PC-9 (cell line): ENCODE results near the gene GTPBP10. TPM values are rescaled to one million over a fixed set of nuclear protein-coding genes. Genes with fewer than 3 reads are reported as not detected.

Source experiments
- BruUV-seq: library from RNA; stranded (reverse); fragments of 400-500 nt; replicated peaks from 2 replicates; lab custom pipeline; 2021; lab: Mats Ljungman, UMichigan
- CTCF ChIA-PET: fragments of 300-600 bp; sonication (Branson Sonifier 250); formaldehyde crosslinking; loops from one replicate; lab custom pipeline; 2022; ENCODE audit warnings: antibody characterized with exemption; lab: Charles Lee
- POLR2A ChIA-PET: fragments of 300-600 bp; sonication (Branson Sonifier 250); formaldehyde crosslinking; loops from one replicate; lab custom pipeline; 2022; ENCODE audit warnings: antibody characterized with exemption; ENCODE audit not compliant: unreplicated experiment; lab: Charles Lee
- DNase-seq, 2 experiments: peaks; one replicate each; pipeline versions ENCODE4 v3.0.0 to v3.0.0-alpha.2; 2015 to 2022; ENCODE audit warnings: mixed read lengths in 1 of 2
- H2AFZ ChIP-seq: fragments of 200-600 bp; sonication (generic); 2 replicates; pipeline ENCODE4 v1.8.1; 2017; ENCODE audit warnings: antibody characterized with exemption
- H3F3A ChIP-seq: fragments of 200-600 bp; sonication (generic); 2 replicates; pipeline ENCODE4 v1.8.1; 2017; ENCODE audit warnings: antibody characterized with exemption, mild to moderate bottlenecking, low read depth; ENCODE audit not compliant: insufficient read depth
- H3K27ac ChIP-seq: fragments of 200-600 bp; sonication (generic); 2 replicates; pipeline ENCODE4 v1.6.1; 2016; ENCODE audit warnings: mixed run types
- H3K27me3 ChIP-seq: fragments of 200-600 bp; sonication (generic); 2 replicates; pipeline ENCODE4 v1.6.1; 2016; ENCODE audit warnings: low read depth, mixed run types; ENCODE audit not compliant: insufficient read depth
- H3K36me3 ChIP-seq: fragments of 200-600 bp; sonication (generic); 2 replicates; pipeline ENCODE4 v1.6.1; 2016; ENCODE audit warnings: low read depth, mixed run types
- H3K4me1 ChIP-seq: fragments of 200-600 bp; sonication (generic); replicated peaks from 2 replicates; pipeline ENCODE4 v1.6.1; 2016; ENCODE audit warnings: mixed run types; ENCODE audit not compliant: insufficient read depth
- H3K4me2 ChIP-seq: fragments of 200-600 bp; sonication (generic); 2 replicates; pipeline ENCODE4 v1.6.1; 2017; ENCODE audit warnings: mixed run types
- H3K4me3 ChIP-seq: fragments of 200-600 bp; sonication (generic); 2 replicates; pipeline ENCODE4 v1.6.1; 2016; ENCODE audit warnings: mixed run types
- H3K79me2 ChIP-seq: fragments of 200-600 bp; sonication (generic); 2 replicates; pipeline ENCODE4 v1.6.1; 2017; ENCODE audit warnings: low read depth, mixed run types
- H3K9me2 ChIP-seq: fragments of 200-600 bp; sonication (generic); 2 replicates; pipeline ENCODE4 v1.8.1; 2017; ENCODE audit warnings: mild to moderate bottlenecking; ENCODE audit not compliant: insufficient read depth
- H3K9me3 ChIP-seq: fragments of 200-600 bp; sonication (generic); 2 replicates; pipeline ENCODE4 v1.8.1; 2016; ENCODE audit warnings: low read depth; ENCODE audit not compliant: insufficient read depth
- H4K20me1 ChIP-seq: fragments of 200-600 bp; sonication (generic); 2 replicates; pipeline ENCODE4 v1.8.1; 2017; ENCODE audit not compliant: insufficient read depth
- CTCF ChIP-seq: fragments of 200-600 bp; sonication (generic); conservative IDR thresholded peaks from 2 replicates; pipeline ENCODE4 v1.6.1; 2017; ENCODE audit warnings: mixed run types, antibody characterized with exemption, mild to moderate bottlenecking, moderate library complexity
- EZH2 ChIP-seq: fragments of 200-600 bp; sonication (generic); IDR thresholded peaks from 2 replicates; pipeline ENCODE4 v1.8.0; 2017; ENCODE audit warnings: antibody characterized with exemption, low read depth
- intact Hi-C: fragments of 100-400 bp; cut with micrococcal nuclease; formaldehyde crosslinking; loops from one replicate; pipeline ENCODE4 v1.10.0; 2022; ENCODE audit not compliant: unreplicated experiment
- total RNA-seq: library from RNA; stranded (reverse); gene quantifications from 2 replicates; pipeline ENCODE4 v1.2.3, GENCODE V29; 2021

Gene GTPBP10
- total RNA-seq, 1 experiment from 2014 or later: 36.7 TPM

- Histone ChIP-seq H3F3A (peaks cover 3% of the 10 kb centered on the region; the same call in 1 of the 2 replicates), H3K36me3 (no peaks in the 10 kb centered on the region), H3K4me1 (0 out of 2 replicates have a peak, but pooled peaks cover 13% of the 10 kb centered on the region), H4K20me1 (no peaks in the 10 kb centered on the region), H3K79me2 (peaks cover 34% of the 10 kb centered on the region), H3K27me3 (no peaks in the 10 kb centered on the region), H3K4me2 (peak overlapping the region; percentile 88), H3K4me3 (peak overlapping the region; percentile 94; the same call in 1 of the 2 replicates), H3K9me3 (no peaks in the 10 kb centered on the region), H2AFZ (peak overlapping the region; percentile 99), H3K9me2 (no peaks in the 10 kb centered on the region), H3K27ac (no peak overlapping the region)
- BruUV-seq: no TSS peak
- DNase-seq: no peak
- TF ChIP-seq EZH2: no peak
- no peak for TF ChIP-seq CTCF
- CTCF ChIA-PET: no interaction called here
- intact Hi-C loops: loop anchor here (5.0 kb wide), 1 partner anchor 37 kb away; no protein-coding TSS in a partner anchor
- POLR2A ChIA-PET: interaction anchor here (0.6 kb wide), 1 partner anchor 26 kb away, joined by 8 read pairs; no protein-coding TSS in a partner anchor
These were observed 1.5 kb upstream of the GTPBP10 start for GRCh38 chr7:90345016-90345415.

- peaks cover 37% of the 10 kb centered on the region for H3K79me2 ChIP-seq
- intact Hi-C loops: loop anchor here (1.0 to 5.0 kb wide), 2 partner anchors 37 to 58 kb away; partner anchors contain the start of gene CLDN12
- H3K9me3 ChIP-seq: no peaks in the 10 kb centered on the region
- POLR2A ChIA-PET: interaction anchor here (0.5 to 0.7 kb wide), 3 partner anchors 8 to 58 kb away, joined by 3 to 9 read pairs (median 8); partner anchors contain the start of gene CLDN12
- 0 out of 2 replicates have a peak, but pooled peaks cover 13% of the 10 kb centered on the region for H3K4me1 ChIP-seq
- peaks cover 2% of the 10 kb centered on the region; the same call in 1 of the 2 replicates for H3K36me3 ChIP-seq
- CTCF ChIA-PET: interaction anchor here (0.5 to 0.6 kb wide), 2 partner anchors 10 to 11 kb away, joined by 3 to 6 read pairs; no protein-coding TSS in a partner anchor
- peak in 1 of 2 experiments; percentile 11 for DNase-seq
- no peaks in the 10 kb centered on the region for H3K27me3 ChIP-seq
- no peaks in the 10 kb centered on the region for H4K20me1 ChIP-seq
- H3K27ac ChIP-seq: no peak overlapping the region
- peaks cover 3% of the 10 kb centered on the region; the same call in 1 of the 2 replicates for H3F3A ChIP-seq
- peak overlapping the region; percentile 99 for H2AFZ ChIP-seq
- TF ChIP-seq CTCF: no peak
- no peaks in the 10 kb centered on the region for H3K9me2 ChIP-seq
- H3K4me3 ChIP-seq: peak overlapping the region; percentile 94
- peak overlapping the region; percentile 88 for H3K4me2 ChIP-seq
- TSS peak; percentile 93 for BruUV-seq
These were observed 751 bp upstream of the GTPBP10 start for GRCh38 chr7:90345595-90346335.

GRCh38 chr7:90347759-90348158, 1.2 kb downstream of the GTPBP10 start:
- no peak overlapping the region for H2AFZ ChIP-seq
- no peaks in the 10 kb centered on the region for H3K27me3 ChIP-seq
- peaks cover 47% of the 10 kb centered on the region for H3K79me2 ChIP-seq
- H3F3A ChIP-seq: peaks cover 3% of the 10 kb centered on the region; the same call in 1 of the 2 replicates
- POLR2A ChIA-PET: no interaction called here
- peak overlapping the region; percentile 94 for H3K4me3 ChIP-seq
- BruUV-seq: no TSS peak
- no peaks in the 10 kb centered on the region for H3K9me2 ChIP-seq
- peaks cover 5% of the 10 kb centered on the region for H3K36me3 ChIP-seq
- TF ChIP-seq CTCF (no peak), EZH2 (no peak)
- H3K9me3 ChIP-seq: no peaks in the 10 kb centered on the region
- no peak overlapping the region for H3K27ac ChIP-seq
- no peaks in the 10 kb centered on the region; the same call in 1 of the 2 replicates for H4K20me1 ChIP-seq
- peak overlapping the region; percentile 88 for H3K4me2 ChIP-seq
- DNase-seq: no peak
- H3K4me1 ChIP-seq: 0 out of 2 replicates have a peak, but pooled peaks cover 13% of the 10 kb centered on the region
- intact Hi-C loops: loop anchor here (5.0 kb wide), 1 partner anchor 35 kb away; no protein-coding TSS in a partner anchor
- CTCF ChIA-PET: no interaction called here
